Measurements from ENCODE around the gene MAGOH. TPM values are rescaled to one million over a fixed set of nuclear protein-coding genes. Genes with fewer than 3 reads are reported as not detected.
A peak's percentile ranks its signal among the peaks of the same experiment; 100 is the strongest.

The MAGOH gene
- total and polyA plus RNA-seq, 2 donors (not counting 1 experiment from before 2014, with no cell fraction given), result 10.8 to 45.6 TPM

- H3K9me3 ChIP-seq (ENCODE audit: control extremely low read depth in 1 of 3, control insufficient read depth in 2 of 3, insufficient read depth in 1 of 3, low read length in 2 of 3), result peaks cover 0 to 4% (median 0%) of the 10 kb centered on the region in 3 donors
- H3K9ac ChIP-seq (ENCODE audit: low read length), result no peak overlapping the region
- no peak overlapping the region for H3K27ac ChIP-seq (ENCODE audit: low read length in 2 of 2)
- peaks cover 41% of the 10 kb centered on the region for H3K4me1 Mint-ChIP-seq
- H3K27me3 ChIP-seq (replicated peaks in 1 of 4; ENCODE audit: control extremely low read depth in 1 of 4, control insufficient read depth in 3 of 4, insufficient read depth in 4 of 4, low read length in 3 of 4), result no peaks in the 10 kb centered on the region
- DNase-seq, result no peak
- intact Hi-C loops (cut with micrococcal nuclease), result no loop called here
- 100% methylated on average over 2 of the region's 2 CpGs for WGBS (ENCODE audit: insufficient coverage)
- CTCF ChIA-PET, result no interaction called here
- no peak overlapping the region for H3K4me2 ChIP-seq (replicated peaks; ENCODE audit: low read depth, low read length, poor library complexity, severe bottlenecking)
- POLR2A ChIA-PET, result no interaction called here
- H3K27ac Mint-ChIP-seq, result no peak overlapping the region
- no peaks in the 10 kb centered on the region for H3K36me3 ChIP-seq (replicated peaks in 1 of 2; ENCODE audit: control extremely low read depth in 1 of 2, control insufficient read depth in 1 of 2, extremely low read depth in 1 of 2, insufficient read depth in 2 of 2, low read length in 1 of 2)
- H3K4me3 Mint-ChIP-seq, result no peak overlapping the region
- H3K79me2 ChIP-seq (ENCODE audit: control insufficient read depth, insufficient read depth, low read length), result peaks cover 14% of the 10 kb centered on the region
- ATAC-seq (ENCODE audit: low read depth), result no peak
- no peak overlapping the region for H2AFZ ChIP-seq (ENCODE audit: insufficient read depth, low read depth, low read length, poor library complexity, severe bottlenecking)
- no peaks in the 10 kb centered on the region for H4K20me1 ChIP-seq (ENCODE audit: control insufficient read depth, insufficient read depth, low read length, poor library complexity, severe bottlenecking)
- H3K4me3 ChIP-seq (ENCODE audit: control extremely low read depth in 1 of 5, extremely low read depth in 1 of 5, insufficient read depth in 1 of 5, low read depth in 2 of 5, low read length in 4 of 5), result no peak overlapping the region
- H3K9me3 Mint-ChIP-seq (ENCODE audit: insufficient read depth), result no peaks in the 10 kb centered on the region
- no peaks in the 10 kb centered on the region for H3K27me3 Mint-ChIP-seq
- H3K4me1 ChIP-seq (ENCODE audit: control insufficient read depth in 2 of 2, insufficient read depth in 2 of 2, low read length in 2 of 2), result peaks cover 27 to 40% of the 10 kb centered on the region in 2 donors
- TF ChIP-seq EZH2 (IDR thresholded peaks at IDR 0.05; ENCODE audit: borderline replicate concordance, insufficient read depth, low read depth, low read length, poor library complexity, severe bottlenecking), result no peak
Observed at GRCh38 chr1:53241828-53242227, 3.5 kb upstream of the MAGOH start.

DNA sequence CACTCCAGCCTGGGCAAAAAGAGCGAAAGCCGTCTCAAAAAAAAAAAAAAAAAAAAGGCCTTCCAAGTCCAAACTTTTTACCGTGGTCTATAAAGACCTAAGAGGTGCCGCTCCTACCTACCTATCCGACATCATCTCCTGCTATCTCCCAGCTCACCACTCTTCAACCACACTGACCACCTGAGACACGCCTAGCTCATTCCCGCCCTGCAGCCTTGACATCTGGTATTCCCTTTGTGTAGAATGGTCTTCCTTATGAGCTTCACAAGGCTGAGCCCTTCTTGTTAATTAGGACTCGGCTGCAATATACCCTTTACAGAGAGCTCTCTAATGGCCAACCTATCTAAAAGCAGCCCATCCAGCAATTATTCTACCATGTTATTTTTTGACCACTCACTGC, 680 bp downstream of the MAGOH start:
- Mint-ChIP-seq H3K4me1 (peaks cover 29% of the 10 kb centered on the region), H3K27me3 (no peaks in the 10 kb centered on the region), H3K9me3 (ENCODE audit: insufficient read depth) (no peaks in the 10 kb centered on the region), H3K4me3 (peak overlapping the region; percentile 99), H3K27ac (peak overlapping the region; percentile 96)
- peak overlapping the region; percentile 94 to 98 (median 98) for H3K4me3 ChIP-seq (ENCODE audit: control extremely low read depth in 1 of 5, extremely low read depth in 1 of 5, insufficient read depth in 1 of 5, low read depth in 2 of 5, low read length in 4 of 5)
- H3K36me3 ChIP-seq (replicated peaks in 1 of 2; ENCODE audit: control extremely low read depth in 1 of 2, control insufficient read depth in 1 of 2, extremely low read depth in 1 of 2, insufficient read depth in 2 of 2, low read length in 1 of 2), result peaks cover 0 to 35% of the 10 kb centered on the region in 2 experiments
- peak overlapping the region; percentile 70 to 89 for H3K27ac ChIP-seq (ENCODE audit: low read length in 2 of 2)
- whole genome bisulfite sequencing (ENCODE audit: insufficient coverage), result 26% methylated on average over 6 of the region's 8 CpGs
- peaks cover 0 to 4% (median 0%) of the 10 kb centered on the region in 3 donors for H3K9me3 ChIP-seq (ENCODE audit: control extremely low read depth in 1 of 3, control insufficient read depth in 2 of 3, insufficient read depth in 1 of 3, low read length in 2 of 3)
- ChIA-PET POLR2A (interaction anchor here (1.5 kb wide), 1 partner anchor 18 kb away, joined by 4 read pairs; the partner anchor contains the start of gene CZIB), CTCF (interaction anchor here (0.8 to 1.1 kb wide), 2 partner anchors 41 to 56 kb away, joined by 3 to 4 read pairs; no protein-coding TSS in a partner anchor)
- DNase-seq (no peak), ATAC-seq (ENCODE audit: low read depth) (no peak)
- peak overlapping the region; percentile 93 for H3K4me2 ChIP-seq (replicated peaks; ENCODE audit: low read depth, low read length, poor library complexity, severe bottlenecking)
- intact Hi-C loops (cut with micrococcal nuclease), result loop anchor here (1.0 to 2.0 kb wide), 4 partner anchors 17 to 1181 kb away; partner anchors contain the start of genes BTF3L4, CPT2 and CZIB
- peaks cover 11% of the 10 kb centered on the region for H4K20me1 ChIP-seq (ENCODE audit: control insufficient read depth, insufficient read depth, low read length, poor library complexity, severe bottlenecking)
- H3K27me3 ChIP-seq (replicated peaks in 1 of 4; ENCODE audit: control extremely low read depth in 1 of 4, control insufficient read depth in 3 of 4, insufficient read depth in 4 of 4, low read length in 3 of 4), result no peaks in the 10 kb centered on the region
- TF ChIP-seq EZH2 (IDR thresholded peaks at IDR 0.05; ENCODE audit: borderline replicate concordance, insufficient read depth, low read depth, low read length, poor library complexity, severe bottlenecking) (no peak), CTCF (IDR thresholded peaks at IDR 0.05) (no peak)
- peaks cover 39% of the 10 kb centered on the region for H3K79me2 ChIP-seq (ENCODE audit: control insufficient read depth, insufficient read depth, low read length)
- H2AFZ ChIP-seq (ENCODE audit: insufficient read depth, low read depth, low read length, poor library complexity, severe bottlenecking), result peak overlapping the region; percentile 86
- peaks cover 18 to 26% of the 10 kb centered on the region in 2 donors for H3K4me1 ChIP-seq (ENCODE audit: control insufficient read depth in 2 of 2, insufficient read depth in 2 of 2, low read length in 2 of 2)
- peak overlapping the region; percentile 98 for H3K9ac ChIP-seq (ENCODE audit: low read length)
